ENCODE data around the gene RAB3B.

GRCh38 chr1:51945591-51945990, 44.9 kb downstream of the RAB3B start:
- TF ChIP-seq POLR2A (IDR thresholded peaks at IDR 0.05): no peak
- no peak for TF ChIP-seq POLR2AphosphoS5 (IDR thresholded peaks at IDR 0.05)
- no peak for TF ChIP-seq CTCF (IDR thresholded peaks at IDR 0.05)
- no peak for TF ChIP-seq EP300 (IDR thresholded peaks at IDR 0.05)

All from upper lobe of left lung (tissue), 4 donors.